ENCODE data around the gene GNAZ.

DNA sequence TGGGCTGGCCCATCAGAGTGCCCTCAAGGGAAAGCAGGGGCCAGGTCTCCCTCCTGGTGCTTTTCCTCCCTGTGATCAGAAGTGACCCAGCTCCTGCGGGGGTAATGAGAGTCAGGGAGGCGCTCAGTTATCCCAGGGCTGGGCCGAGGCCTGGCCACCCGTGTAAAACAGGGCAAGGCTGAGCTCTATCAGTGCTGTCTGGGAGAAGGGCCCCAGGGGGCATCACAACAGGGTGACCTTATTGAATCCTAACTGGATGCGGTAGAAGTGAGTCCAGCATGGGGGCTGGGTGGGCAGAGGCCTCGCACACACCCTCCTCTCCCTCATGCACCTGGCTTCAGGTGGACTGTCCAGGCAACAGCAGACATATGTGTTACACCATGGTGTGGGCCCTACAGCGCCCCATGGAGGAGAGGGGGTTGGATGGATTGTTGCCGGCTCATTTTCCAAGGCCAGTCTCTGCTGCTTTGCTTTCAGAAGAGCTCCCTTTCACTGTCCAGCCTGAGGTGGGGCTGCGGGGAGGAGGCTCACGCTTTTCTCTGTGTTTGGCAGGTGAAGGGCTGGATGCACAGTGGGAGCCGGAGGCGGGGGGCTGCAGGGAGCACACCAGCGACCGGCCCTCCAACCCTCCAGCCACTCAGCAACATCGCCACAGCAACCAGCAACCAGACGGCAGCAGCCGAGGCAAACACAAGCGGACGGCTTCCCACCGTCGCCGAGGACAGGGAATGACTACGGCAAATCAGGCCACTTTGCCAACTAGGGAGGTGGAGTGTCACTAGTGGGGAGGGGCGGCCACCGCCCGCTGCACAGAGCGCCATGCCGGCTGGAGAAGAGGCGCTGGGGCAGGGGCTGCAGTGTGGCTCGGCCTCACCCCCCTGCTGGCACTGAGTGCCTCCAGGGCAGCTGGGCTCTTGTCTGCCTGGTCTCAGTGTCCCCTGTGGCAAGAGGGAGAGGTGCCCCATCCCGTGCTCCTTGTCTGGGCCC is 24.7 kb downstream of the GNAZ start:
- TF ChIP-seq, protein P1, sequence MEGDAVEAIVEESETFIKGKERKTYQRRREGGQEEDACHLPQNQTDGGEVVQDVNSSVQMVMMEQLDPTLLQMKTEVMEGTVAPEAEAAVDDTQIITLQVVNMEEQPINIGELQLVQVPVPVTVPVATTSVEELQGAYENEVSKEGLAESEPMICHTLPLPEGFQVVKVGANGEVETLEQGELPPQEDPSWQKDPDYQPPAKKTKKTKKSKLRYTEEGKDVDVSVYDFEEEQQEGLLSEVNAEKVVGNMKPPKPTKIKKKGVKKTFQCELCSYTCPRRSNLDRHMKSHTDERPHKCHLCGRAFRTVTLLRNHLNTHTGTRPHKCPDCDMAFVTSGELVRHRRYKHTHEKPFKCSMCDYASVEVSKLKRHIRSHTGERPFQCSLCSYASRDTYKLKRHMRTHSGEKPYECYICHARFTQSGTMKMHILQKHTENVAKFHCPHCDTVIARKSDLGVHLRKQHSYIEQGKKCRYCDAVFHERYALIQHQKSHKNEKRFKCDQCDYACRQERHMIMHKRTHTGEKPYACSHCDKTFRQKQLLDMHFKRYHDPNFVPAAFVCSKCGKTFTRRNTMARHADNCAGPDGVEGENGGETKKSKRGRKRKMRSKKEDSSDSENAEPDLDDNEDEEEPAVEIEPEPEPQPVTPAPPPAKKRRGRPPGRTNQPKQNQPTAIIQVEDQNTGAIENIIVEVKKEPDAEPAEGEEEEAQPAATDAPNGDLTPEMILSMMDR (IDR thresholded peaks at IDR 0.05; ENCODE audit: low read depth, low read length, poor library complexity, severe bottlenecking), result no peak
- no peak for TF ChIP-seq EZH2phosphoT487 (IDR thresholded peaks at IDR 0.05; ENCODE audit: borderline replicate concordance, low read length)
